GM18858 (cell line): ENCODE data around the gene ANO1.

Source experiments
- ATAC-seq: cut with Tn5 transposase; IDR thresholded peaks from one replicate; pipeline ENCODE4 v1.9.1; 2021; ENCODE audit not compliant: unreplicated experiment

ANO1 gene

DNA sequence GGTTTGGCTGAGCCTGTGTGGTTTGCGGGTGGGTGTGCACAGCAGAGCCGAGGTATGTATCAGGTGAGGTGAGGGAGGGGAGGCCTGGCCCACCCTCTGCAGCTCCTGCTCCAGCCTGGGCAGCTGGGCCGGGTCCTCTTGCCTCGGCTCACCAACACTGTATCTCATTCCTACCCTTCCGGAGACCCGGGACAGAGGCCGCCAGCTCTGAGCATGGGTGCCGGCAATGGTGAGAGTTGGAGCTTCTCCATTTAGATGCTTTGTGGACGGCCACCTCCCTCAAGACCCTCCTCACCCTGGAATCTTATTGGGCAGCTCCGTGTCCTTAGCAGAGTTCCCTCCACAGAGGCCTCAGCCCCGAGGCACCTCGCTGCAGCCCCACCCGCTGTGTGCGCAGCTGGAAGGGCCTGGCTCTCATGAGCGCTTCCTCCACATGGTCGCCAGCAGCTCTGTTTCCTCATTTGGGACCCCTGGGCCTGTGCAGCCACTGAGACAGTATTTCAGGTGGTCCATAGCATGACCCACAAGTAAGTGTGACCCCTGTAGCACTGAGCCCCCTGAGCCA is 55.7 kb downstream of the ANO1 start:
- ATAC-seq, result no peak

DNA sequence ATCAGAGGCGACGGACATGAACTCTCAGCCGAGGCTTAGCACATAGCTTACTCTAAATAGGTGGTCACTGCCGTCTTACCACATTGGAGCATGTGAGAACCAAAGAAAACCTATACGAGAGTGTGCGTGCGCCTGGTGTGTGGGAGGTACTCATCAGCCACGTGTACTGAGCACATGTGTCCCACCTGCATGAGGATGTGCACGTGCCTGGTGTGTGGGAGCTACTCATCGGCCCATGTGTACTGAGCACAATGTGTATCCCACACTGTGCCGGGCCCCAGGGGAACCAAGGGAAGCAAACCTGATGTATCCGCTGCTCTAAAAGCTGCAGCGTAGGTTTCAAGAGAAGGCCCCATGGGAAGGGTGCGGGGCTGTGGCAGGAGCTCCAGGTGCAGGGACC is 56.4 kb downstream of the ANO1 start:
- no peak for ATAC-seq

DNA sequence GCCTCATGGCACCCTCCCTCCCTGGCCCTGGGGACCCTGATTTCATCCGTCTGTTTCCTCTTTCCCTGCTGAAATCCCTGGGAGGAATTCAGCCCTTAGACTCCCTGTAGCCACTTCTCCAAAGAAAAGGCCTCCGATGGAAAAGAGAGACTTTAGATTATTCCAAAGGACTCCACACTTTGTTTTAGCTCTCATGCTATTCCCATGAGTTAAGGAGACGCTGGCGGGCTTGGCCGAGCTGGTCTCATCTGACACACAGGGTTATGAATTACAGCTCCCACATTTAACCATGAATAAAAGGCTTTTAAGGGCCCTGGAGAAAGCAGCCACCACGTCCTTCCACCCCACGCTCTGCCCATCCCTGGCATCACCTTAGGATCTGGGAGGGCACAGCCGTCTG is 57.0 kb downstream of the ANO1 start:
- ATAC-seq, result no peak

DNA sequence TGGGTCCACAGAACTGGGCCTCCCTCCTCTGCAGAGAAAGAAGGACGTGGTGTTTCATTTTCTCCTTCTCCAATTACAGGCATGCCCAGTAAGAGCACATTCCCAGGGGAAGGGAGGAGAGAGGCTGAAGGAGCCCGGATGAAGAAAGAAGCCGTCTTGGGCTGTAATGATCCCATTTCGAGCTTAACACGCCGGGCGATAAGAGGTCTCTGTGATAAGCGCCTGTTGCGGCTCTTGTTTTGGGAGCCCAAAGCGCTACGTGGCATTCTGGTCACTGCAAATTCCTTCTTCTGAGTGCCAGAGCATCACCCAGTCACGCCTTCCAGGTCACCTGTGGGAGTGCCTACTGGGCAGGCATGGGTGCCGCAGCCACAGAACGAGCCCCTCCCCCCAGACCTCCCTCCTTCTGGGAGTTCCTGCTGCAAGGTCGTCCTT is 57.5 kb downstream of the ANO1 start:
- ATAC-seq, result no peak

DNA sequence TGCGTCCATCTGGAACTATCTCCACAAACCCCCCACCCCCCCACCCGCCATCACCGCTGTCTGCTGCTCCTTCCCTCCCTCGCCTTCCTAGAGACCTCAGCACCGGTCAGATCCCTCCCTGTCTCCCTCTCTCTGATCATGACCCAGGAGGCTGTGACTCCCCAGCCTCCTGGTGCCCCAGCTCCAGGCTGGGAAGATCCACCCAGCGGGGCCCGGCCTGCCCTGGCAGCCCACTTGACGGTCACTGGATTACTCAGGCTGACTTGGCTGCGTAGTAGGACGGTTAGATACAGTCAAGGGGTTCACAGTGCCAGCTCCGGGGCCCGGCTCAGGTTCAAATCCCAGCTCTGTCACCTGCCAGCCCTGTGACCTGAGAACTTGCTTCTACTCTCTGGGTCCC is 59.3 kb downstream of the ANO1 start:
- ATAC-seq, result no peak

DNA sequence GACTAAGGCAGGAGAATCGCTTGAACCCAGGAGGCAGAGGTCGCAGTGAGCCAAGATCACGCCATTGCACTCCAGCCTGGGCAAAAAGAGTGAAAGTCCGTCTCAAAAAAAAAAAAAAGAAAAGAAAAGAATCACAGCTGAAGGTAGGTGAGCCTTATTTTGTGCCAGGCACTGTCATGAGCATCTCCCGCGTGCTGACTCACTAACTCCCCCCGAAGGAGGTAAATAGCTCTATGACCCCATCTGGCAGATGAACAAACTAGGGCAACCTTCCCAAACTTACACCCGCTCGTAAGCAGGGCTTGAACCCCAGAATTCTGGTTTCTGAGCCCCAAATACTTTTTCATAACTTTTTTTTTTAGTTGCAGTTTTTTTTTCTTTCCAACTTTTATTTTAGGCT is 60.3 kb downstream of the ANO1 start:
- no peak for ATAC-seq

DNA sequence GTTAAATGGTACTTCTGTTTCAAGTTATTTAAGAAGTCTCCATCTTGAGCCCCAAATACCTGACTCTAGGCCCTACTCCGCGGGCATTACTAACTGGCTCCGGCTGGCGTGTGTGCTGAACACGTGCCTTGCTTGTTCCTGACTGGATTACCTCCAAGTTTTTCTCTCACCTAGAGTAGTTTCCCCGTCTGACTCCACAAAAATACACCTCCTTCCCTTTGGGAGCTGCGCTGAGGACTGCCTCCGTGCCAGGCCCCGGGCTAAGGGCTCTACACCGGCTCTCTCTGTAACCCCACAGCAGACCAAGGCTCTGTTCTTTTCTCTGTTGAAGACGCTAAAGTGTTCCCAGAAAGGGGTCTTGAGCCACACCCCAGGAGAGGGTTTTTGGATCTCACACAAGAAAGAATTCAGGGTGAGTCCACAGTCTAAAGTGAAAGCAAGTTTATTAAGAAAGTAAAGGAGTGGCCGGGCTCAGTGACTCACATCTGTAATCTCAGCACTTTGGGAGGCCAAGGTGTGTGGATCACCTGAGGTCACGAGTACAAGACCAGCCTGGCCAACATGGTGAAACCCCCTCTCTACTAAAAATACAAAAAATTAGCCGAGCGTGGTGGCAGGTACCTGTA is 61.8 kb downstream of the ANO1 start:
- ATAC-seq, result no peak

DNA sequence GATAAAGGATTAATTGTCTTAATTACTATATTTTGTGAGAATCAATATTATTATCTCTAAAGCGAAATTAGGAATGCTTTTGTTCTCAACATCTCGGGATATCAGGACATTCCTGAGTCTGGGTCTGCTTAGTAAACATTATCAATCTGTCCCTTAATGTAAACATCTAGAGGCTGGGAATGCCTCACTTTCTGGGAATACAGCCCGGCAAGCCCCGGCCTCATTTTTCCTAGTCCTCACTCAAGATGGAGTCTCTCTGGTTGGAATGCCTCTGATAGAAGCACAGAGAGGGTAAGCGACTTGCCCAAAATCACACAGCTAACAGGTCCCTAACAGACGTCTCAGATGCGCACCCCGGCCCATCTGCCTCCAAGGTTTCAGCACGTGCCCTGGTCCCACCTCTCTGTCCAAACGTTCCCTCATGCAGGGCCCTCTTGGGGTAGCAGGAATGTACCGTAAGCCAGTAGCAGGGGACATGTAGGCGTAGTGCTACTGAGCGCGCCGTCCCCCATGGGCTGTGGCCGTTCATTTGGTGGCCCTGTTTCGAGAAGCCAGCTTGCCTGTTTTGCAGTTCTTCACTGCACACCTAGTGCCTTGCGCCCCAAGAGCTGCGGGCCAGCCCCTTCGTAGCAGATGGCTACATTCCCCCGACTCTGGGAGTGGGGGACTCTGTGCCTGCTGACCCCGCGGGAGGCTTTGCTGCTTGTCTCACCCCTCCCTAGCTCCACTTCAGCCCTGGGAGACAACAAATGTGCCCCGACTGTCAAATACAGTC is 62.8 kb downstream of the ANO1 start:
- ATAC-seq, result no peak

DNA sequence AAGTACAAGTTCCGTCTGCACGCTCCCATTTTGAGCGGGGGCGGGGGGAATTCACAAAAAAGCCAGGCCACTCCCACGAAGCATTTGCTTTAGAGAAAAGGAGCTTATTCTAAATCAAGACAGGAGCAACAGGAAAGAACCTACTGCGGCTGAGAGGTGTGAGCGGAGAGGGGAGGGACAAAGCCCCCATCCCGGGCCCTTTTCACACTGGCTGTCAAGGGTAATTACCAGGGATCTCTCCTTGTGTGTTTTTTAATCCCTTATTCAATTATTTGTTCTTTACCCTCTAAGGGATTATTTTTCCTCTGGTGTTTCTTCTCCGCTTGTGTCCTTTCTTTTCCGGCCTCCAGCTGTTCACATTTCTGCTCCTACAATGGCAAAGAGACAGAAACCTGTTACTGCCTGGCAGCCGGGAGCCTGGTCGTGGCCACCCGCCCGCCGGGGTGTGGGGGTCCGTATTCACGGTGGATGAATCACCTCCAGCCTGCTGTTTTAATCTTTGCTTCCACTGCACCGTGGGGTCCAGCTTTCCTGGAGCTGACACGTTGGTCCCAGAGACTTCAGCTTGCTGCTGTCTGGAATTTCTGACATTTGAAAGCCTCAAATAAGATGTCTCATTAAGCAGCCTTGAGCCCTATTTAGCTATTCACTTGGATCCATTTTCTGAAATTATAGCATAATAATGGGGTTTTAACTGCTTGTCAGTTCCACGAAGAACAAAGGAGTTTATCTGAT is 63.5 kb downstream of the ANO1 start:
- no peak for ATAC-seq

DNA sequence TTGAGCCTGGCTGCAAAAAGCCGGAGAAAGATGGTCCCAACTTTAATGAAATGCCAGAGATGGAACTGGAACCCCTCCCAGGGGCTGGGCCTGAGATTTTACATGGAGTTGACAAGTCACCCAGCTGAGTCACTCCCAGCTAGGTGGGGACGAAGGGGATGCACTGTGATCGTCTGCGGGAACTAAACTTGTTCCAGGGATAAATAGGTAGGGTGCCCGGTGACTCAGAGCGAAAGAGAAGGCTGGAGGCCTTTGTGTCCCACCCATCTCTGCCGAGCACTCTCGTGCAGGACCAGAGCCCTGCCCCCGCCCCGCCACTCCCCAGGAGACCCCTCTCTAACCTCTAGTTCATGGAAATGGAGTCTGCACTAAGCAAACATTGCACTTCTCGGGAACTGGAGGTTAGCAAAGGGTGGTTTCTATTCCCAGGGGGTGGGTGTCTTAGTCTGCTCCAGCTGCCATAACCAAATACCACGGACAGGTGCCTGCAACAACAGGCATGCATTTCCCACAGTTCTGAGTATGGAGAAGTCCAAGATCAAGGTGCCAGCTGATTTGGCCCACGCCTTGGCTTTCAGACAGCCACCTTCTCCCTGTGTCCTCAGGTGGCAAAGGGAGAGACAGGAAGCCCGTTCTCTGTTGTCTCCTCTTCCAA is 64.2 kb downstream of the ANO1 start:
- ATAC-seq, result no peak

DNA sequence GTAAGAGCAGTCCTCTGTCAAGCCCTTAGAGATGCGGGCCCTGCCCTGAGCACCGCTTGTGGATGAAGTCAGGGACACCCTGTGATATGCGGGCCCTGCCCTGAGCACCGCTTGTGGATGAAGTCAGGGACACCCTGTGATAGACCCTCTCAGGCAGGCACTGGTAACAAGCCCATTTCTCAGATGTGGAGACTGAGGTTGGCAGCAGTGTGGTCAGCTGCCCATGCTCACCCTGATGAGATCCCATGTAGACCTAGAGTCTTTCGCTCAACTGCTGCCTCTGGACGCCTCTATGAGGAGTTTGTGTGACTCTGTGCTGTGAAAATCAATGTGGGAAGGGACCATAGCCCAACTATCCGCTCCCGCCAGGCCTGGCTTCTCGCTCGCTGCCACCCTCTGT is 66.1 kb downstream of the ANO1 start:
- no peak for ATAC-seq

DNA sequence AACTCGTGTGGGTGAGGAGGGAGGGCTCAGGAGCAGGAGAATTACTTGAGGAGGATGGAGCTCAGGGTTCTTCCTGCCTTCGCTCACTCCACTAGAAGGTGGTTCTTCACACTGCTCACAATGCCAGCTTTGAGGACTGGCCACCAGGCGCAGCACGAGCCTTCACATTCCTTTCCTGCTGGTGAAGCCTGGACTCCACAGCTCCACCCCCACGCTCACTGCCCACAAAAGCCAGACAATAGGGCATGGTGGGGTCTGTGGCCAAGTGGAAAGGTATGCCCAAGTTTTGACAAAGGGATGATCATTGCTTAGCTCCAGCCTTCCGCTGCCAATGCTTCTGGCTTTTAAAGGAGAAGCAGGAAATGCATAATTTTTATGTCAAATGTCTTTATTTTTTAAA is 67.0 kb downstream of the ANO1 start:
- no peak for ATAC-seq

DNA sequence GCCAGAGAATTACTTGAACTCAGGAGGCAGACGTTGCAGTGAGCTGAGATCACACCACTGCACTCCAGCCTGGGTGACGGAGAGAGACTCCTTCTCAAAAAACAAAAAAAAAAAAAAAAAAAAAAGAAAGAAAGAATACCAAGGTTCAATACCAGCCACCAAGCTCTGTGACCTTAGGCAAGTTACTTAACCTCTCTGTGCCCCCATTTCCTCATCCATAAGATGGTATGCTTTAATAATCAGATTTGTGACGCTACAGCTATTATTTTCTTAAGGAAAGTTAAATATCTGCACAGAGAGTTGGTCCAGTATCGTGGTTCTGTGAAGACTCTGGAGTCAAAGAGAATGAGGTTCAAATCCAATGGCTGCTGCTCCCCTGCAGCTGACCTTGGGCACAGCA is 67.7 kb downstream of the ANO1 start:
- no peak for ATAC-seq

DNA sequence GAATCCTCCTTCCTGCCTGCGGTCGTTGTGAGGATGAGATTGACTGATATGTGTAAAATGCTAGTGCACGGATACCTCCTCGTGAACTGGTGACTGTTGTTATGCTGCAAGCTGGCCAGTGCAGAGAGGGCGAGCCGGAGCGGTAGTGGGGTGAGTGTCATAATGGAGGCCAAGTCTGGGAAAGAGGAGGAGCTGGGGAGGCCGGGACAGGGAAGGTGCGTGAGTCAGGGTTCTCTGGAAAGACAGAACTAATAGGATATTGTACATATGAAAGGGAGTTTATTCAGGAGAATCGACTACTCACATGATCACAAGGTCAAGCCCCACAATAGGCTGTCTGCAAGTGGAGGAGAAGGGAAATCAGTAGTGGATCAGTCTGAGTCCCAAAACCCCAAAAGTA is 68.2 kb downstream of the ANO1 start:
- no peak for ATAC-seq

DNA sequence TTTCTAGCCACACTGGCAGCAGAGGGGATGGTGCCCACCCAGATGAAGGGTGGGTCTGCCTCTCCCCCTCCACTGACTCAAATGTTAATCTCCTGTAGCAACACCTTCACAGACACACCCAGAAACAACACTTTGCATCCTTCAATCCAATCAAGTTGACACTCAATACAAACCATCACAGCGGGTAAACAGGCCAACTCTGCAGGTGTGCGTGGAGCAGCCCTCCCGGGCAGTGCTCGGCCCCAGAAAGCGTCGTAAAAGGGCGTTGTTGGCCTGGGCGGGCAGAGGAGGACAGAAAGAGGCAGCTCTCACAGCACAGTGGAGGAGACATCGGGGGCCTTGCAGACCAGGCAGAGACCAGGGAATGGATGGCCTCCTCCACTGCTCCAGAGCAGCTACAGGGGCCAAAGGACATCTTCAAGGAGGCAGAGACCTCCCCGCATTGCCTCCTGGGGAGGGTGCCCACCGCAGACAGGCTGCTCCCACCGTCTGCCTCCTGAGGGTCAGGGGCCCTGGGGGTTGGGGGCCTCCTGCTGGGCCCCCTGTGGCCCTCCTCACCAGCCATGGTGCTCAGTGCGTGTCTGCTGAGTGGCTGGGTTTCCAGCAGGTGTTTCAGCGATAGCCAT is 68.9 kb downstream of the ANO1 start:
- ATAC-seq, result no peak

DNA sequence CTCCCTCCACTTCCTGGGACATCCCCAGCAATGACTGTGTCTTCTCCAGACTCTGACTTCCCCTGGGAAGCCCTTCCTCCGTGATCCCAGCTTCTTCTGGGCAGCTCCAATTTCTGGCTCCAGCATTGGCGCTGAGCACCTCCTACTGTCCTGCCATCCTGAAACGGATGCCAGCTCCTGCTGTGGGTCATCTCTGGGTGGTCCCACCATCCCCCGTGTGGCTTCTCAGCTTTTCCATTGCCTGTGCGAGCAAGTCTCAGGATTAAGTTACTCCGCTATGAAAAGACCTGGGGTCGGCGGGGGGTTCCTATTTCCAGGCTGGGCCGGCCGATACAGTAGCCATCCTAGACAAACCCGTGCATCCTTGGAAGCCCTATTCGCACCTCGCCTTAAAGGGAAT is 69.6 kb downstream of the ANO1 start:
- no peak for ATAC-seq

DNA sequence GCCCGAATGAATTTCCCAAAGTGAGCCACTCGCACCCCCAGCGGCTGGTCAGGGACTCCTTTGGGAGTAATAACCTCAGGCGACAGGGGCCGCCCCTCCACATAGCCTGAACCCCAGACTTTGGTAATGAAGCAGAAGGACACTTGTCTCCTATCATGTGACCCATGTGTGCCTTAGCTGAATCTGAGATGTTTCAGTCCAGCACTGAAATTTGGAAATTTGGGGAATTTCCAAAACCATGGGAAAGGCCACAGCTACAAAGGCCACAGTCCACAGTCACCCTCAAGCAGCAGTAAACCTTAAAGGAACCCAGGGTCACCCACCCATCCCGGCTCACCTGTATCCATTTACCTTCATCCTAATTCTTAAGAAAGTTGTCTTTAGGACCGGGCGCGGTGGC is 73.6 kb downstream of the ANO1 start:
- ATAC-seq, result no peak

DNA sequence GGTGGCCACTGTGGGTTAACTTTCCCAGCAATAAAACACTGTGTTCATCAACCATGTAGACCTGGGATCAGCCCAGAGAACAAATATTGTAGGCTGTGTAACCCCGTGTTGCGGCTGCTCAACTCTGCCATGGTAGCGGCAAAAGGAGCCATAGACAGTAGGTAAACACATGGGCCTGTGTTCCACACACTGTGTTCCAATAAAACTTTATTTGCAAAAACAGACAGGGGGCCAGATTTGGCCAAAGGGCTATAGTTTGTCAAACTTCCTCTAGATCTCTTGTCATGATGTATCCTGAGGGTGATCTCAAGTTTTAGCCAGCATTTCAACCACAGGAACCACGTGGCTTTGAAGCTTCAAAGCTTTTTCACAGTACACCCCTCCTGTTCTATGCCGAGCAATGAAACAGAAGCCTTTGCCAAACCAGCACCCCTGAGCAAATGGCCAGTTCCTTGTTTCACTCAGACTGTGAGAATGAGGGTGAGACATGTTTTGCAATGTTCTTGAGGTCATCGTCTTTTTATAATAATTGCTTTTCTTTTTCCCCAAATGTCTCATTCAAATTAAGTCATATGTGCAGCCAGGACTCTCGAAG is 75.1 kb downstream of the ANO1 start:
- no peak for ATAC-seq

DNA sequence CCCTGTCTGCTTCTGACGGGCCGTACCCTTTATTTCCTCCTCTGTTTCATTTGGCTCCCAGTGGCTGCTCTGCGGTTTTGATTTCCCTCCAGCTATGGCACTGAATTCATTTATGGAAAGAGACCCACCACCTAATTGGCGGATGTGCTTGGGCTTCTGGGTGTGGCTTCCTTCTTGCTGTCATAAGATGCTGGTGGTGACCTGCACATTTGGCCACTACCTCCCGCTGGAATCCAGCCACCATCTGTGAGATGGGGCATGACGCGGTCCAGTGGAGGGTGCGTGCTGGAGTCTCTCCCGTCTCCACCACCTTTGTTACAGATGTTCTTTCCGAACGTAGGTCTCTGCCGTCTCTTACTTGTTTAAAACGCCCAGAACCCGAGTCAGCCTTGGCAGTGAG is 77.3 kb downstream of the ANO1 start:
- ATAC-seq, result no peak

DNA sequence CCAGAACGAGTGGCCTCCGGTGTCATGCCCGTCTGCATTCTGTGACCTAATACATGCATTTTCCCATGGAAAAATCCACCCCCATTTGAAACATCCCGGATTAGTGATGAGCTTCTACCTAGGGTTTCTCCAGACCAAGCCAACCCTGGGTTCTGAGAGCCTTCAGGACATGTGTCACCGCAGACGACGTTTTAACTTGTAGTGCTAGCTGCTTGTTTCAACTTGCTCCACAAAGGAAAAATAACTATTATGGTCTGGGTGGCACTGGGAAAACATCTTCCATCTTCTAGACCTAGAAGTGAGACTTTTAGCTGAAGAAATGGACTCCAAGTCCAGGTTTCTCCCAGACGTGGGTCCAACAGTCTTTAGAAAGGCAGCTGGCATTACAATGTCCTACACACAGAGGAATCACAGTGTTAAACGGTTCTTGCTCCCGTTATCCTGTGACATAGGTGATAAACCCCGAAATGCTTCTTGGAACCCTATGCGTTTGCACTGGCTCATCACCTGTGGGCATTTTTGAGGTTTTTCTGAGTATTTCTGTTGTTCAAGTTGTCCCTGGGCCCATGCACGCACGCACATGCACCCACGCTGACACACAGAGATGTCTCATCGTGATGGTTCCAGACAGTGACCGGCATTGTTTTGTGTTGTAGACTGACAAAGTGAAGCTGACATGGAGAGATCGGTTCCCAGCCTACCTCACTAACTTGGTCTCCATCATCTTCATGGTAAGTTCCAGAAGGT is 78.3 kb downstream of the ANO1 start:
- no peak for ATAC-seq
